ENCODE measurements around the gene CLIC5. TPM values are rescaled to one million over a fixed set of nuclear protein-coding genes. Genes with fewer than 3 reads are reported as not detected.

CLIC5 gene
- total RNA-seq, 1 experiment from 2014 or later: not detected

- peak; percentile 83 for DNase-seq (ENCODE audit: low read depth)
Measured at GRCh38 chr6:45965792-45966191, 49.9 kb downstream of the CLIC5 start.

- peak; percentile 32 for DNase-seq (ENCODE audit: low read depth)
Measured at GRCh38 chr6:45965007-45965406, 50.7 kb downstream of the CLIC5 start.

DNA sequence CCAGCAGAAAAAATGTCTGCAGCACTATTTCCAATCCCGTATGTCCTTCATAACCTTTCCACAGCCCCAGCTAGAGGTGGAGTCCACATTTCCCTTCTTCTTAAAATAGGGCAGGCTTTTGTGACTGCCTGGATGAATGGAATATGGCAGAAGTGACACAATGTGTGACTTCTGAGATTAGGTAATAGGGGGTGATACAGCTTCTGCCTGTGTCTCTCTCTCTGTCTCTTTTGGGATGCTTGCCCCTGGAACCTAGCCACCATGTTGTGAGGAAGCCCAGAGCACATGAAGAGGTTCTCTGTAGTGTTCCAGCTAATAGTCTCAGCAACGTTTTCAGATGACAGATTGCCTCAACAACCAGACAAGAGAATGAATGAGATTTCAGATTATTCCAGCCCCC lies 51.4 kb downstream of the CLIC5 start:
- no peak for DNase-seq (ENCODE audit: low read depth)

- DNase-seq (ENCODE audit: low read depth): no peak
Measured at GRCh38 chr6:45963896-45964295, 51.8 kb downstream of the CLIC5 start.

- DNase-seq (ENCODE audit: low read depth): no peak
Measured at GRCh38 chr6:45961125-45961524, 54.5 kb downstream of the CLIC5 start.

- peak; percentile 35 for DNase-seq (ENCODE audit: low read depth)
Measured at GRCh38 chr6:45959534-45960145, 56.0 kb downstream of the CLIC5 start.

DNA sequence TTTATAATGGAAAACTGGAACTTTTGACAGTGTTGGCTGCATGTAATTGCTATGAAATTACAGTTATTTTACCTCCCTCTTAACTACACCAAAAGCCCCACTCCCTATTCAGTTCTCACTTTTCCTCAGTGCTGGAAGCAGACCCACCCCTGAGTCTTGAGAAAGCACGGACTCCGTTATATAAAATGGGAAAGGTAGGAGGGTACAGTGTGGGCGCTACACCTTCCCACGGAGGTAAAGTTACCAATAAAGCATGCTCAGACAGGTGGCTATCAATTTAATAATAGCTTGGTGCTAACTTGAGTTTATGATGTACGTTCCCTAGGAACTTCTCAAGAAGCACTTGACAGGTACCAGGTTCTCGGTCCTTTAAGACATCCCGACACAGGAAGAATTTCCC lies 59.0 kb downstream of the CLIC5 start:
- DNase-seq (ENCODE audit: low read depth): no peak

GRCh38 chr6:45956176-45956575 lies 59.5 kb downstream of the CLIC5 start:
- no peak for DNase-seq (ENCODE audit: low read depth)

- no peak for DNase-seq (ENCODE audit: low read depth)
Measured at GRCh38 chr6:45955597-45955996, 60.1 kb downstream of the CLIC5 start.

DNA sequence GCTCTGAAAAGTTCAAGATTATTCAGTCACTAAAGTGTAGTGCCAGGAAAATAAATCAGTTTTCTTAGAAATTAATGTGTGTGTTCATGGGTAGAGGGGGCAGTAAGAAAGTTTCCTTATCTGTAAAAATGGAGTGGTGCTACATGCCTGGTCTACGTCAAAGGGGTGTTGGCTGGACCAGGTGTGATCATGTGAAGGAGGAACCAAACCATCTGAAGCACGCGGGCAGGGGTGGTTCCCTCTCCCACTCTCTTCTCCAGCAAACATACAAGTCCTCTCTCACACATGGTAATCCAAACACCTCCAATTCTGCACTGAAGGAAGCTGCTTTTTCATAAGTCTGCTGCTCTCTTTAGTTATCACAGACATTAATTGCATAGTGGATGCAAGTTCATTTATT lies 63.1 kb downstream of the CLIC5 start:
- DNase-seq (ENCODE audit: low read depth): no peak

DNA sequence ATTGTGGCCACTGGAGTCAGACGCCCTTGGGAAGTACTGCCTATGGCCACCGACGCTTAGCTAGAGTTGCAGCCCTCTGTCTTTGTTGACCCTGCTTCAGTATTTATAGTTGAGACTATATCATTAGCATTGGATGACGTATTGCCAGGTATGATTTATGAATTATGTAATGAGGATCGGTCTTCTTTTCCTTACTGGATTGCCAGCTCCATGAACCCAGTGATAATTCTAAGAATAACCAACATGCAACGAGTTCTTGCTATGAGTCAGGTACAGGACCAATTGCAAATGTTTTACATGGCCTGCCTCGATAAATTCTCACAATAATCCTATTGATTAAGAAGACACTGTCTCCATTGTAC lies 63.5 kb downstream of the CLIC5 start:
- no peak for DNase-seq (ENCODE audit: low read depth)

DNA sequence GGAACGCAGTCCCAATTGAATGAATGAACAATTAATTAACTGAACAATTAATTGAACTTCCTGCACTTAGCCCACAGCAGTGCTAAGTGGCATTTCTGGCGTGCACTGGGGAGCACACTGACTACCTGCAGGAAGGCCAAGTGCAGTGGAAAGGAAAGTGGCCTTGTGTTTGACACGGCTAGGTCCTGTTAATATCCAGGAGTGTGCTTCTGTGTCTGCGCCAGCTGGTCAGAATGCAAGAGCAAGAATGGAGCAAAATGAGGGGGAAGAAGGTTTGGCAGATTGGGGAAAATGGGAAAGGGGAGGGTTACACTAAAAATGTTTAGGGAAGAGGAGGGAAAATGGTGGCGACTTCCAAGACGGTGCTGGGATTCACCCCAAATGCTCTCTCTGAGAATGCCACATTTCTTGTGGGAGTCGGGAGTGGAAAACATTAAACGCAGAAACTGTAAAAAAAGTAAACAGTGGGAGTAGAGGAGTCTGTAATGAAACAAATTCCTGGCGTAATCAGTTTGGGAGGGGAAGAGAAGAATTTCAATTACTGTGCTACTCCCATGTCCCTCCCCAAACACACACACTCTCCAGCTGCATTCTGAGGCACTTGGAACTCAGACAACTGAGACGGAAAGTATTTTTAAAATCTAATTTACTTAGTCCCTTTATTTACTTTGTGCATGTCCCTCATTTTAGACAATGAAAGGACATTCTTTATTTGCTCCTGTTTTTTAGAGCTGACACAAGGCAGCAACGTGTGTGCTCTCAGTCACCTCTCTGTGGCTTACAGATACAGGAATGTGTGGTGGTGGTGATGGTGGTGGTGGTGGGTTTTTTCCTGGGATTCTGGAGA lies 64.1 kb downstream of the CLIC5 start:
- DNase-seq (ENCODE audit: low read depth): no peak

DNA sequence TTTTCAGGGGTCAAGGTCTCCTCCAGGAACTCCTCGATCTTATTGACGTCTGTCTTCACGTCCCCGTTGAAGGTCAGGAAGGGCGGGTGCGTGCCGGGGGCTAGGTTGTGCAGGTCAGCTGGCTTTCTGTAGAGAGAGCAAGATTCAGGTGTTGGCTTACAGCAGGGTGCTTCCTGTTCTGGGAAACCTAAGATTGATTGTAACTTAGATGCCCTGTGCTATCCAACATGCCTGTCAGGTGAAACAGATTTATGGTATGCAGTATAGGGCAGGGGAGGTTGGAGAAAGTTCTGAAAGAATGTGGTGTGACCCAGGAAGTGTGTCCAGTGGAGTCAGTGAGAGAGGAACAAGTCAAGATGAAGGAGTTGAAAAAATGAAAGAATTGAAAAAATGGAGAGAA lies 66.4 kb downstream of the CLIC5 start:
- no peak for DNase-seq (ENCODE audit: low read depth)

- no peak for DNase-seq (ENCODE audit: low read depth)
Measured at GRCh38 chr6:45947807-45948206, 67.9 kb downstream of the CLIC5 start.

GRCh38 chr6:45946887-45947286 lies 68.8 kb downstream of the CLIC5 start:
- no peak for DNase-seq (ENCODE audit: low read depth)

GRCh38 chr6:45946352-45946751 lies 69.3 kb downstream of the CLIC5 start:
- peak; percentile 21 for DNase-seq (ENCODE audit: low read depth)

GRCh38 chr6:45942953-45943352 lies 72.7 kb downstream of the CLIC5 start:
- no peak for DNase-seq (ENCODE audit: low read depth)

DNA sequence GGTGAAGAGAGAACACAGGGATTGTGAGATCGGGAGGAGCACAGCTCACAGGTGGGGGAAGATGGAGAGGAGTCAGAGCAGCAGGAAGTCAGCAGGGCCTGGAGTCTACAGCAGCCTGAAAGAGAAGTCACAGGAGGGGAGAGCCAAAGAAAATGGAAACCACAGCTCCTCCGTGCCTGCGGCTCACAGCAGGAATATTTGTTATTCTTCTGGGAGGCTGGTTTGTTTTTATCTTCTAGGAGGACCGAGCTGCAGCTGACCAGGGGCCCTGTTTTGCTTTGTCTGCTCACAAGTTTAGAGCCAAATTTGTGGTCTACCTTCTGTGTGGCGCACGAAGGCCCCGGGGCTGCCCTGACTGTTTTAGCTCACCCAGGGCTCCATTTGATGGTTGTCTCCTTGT lies 81.8 kb downstream of the CLIC5 start:
- no peak for DNase-seq (ENCODE audit: low read depth)

DNA sequence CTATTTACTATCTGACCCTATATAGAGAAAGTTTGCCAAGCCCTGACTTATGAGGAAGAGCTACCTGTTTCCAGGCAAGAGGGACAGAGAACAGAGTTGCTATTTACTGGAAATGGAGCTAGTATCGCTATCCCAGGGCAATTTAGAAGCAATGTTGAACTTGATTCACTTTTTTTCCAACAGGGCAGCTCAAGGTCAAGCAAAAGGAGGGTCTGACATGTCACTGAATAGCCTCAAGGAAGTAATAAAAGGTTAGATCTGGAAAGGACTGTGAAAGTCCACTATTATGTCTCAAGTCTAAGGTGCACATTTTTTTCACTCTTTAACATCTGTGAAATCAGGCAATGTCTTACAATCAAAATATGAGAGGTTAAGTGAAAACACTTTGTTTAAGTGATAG lies 84.4 kb downstream of the CLIC5 start:
- no peak for DNase-seq (ENCODE audit: low read depth)

GRCh38 chr6:45930420-45931040 lies 85.1 kb downstream of the CLIC5 start:
- peak; percentile 56 for DNase-seq (ENCODE audit: low read depth)

DNA sequence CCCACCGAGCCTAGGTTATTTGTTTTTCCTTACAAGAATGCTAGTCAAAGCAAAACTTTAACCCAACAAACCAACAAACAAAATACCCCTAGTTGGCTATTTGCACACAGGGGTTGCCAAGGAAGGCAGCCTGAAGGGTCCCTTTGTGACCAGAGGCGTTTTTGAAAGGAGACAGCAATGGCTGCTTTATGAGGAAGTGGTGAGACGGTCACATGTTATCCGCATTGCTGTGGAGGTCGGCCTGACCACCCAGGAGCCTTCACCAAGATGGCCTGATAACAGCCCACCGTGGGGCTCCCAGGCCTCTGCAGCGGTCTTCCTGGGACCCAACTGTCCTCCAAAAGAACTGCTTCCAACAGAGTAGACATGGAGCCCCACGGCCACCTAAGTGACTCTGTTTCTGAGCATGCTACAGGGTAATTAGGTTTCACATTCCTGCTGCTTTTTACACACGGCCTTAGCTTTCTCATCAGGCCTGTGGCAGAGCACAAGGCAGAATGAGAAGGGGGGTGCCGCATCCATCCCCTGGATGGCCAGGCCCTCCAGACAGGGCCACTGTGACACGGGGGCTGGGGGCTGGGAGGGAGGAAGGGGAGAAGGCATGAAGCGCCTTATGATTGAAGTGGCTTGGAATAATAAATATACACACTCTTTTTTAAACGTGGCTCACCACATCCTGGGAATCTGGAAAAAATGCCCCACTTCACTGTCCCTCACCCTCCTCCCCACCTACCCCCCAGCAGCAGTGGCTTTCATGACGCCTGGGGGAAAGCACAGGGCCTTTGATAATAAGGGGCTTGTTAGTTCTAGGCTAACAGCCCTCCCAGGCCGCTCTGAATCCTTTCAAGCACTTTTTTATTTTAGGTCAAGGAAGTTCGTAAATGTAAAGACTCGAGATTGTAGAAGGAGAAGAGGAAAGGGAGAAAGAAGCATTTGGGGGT lies 86.0 kb downstream of the CLIC5 start:
- DNase-seq (ENCODE audit: low read depth): no peak

Measured in HT1080 (cell line).